HL-60 (cell line): Measurements from ENCODE around the gene CHRD.

Source experiments
- DNase-seq, 2 experiments: peaks; one replicate each; pipeline ENCODE4 v3.0.0-alpha.2; 2010 to 2020; ENCODE audit warnings: low read depth in 1 of 2, low spot score in 1 of 2
- H3K27ac ChIP-seq: fragments of 250-450 bp; sonication (Bioruptor Pico); replicated peaks from 2 replicates; pipeline ENCODE4 v1.5.1; 2020; ENCODE audit warnings: mild to moderate bottlenecking, moderate library complexity
- H3K27me3 ChIP-seq: fragments of 250-450 bp; sonication (Bioruptor Pico); 2 replicates; pipeline ENCODE4 v1.5.1; 2021; ENCODE audit warnings: mild to moderate bottlenecking, moderate library complexity; ENCODE audit not compliant: insufficient read depth, poor library complexity, severe bottlenecking
- H3K4me3 ChIP-seq: replicated peaks from 2 replicates; pipeline ENCODE4 v1.5.1; 2011; ENCODE audit warnings: mild to moderate bottlenecking, control low read depth, low read length; ENCODE audit not compliant: insufficient read depth
- CTCF ChIP-seq: IDR thresholded peaks from one replicate; pipeline ENCODE4 v1.5.1; 2011; ENCODE audit warnings: low read length, control low read depth, inconsistent platforms; ENCODE audit not compliant: insufficient read depth
- GABPA ChIP-seq: IDR thresholded peaks from 2 replicates; pipeline ENCODE4 v1.6.1; 2012; ENCODE audit warnings: low read depth
- POLR2AphosphoS5 ChIP-seq: IDR thresholded peaks from 2 replicates; pipeline ENCODE4 v1.6.1; 2012; ENCODE audit warnings: low read depth
- REST ChIP-seq: IDR thresholded peaks from 2 replicates; pipeline ENCODE4 v1.6.1; 2012; ENCODE audit warnings: low read depth; ENCODE audit not compliant: insufficient replicate concordance
- SPI1 ChIP-seq: IDR thresholded peaks from 2 replicates; pipeline ENCODE4 v1.6.1; 2012; ENCODE audit warnings: low read depth, mild to moderate bottlenecking, borderline replicate concordance

CHRD gene

GRCh38 chr3:184360929-184361531, 18.8 kb upstream of the CHRD start:
- Histone ChIP-seq H3K27me3 (no peaks in the 10 kb centered on the region), H3K27ac (no peak overlapping the region), H3K4me3 (peak overlapping the region; percentile 80)
- no peak for DNase-seq
- no peak for TF ChIP-seq SPI1
- no peak for TF ChIP-seq REST
- TF ChIP-seq CTCF = no peak
- no peak for TF ChIP-seq POLR2AphosphoS5
- TF ChIP-seq GABPA = no peak

GRCh38 chr3:184361532-184361931, 18.3 kb upstream of the CHRD start, which contains the start of the genes CLCN2 and POLR2H:
Gene CLCN2 (minus strand): TSS chr3:184361605. CDS start chr3:184361479, 126 bp downstream.
Gene POLR2H (plus strand): TSS chr3:184361710. CDS start chr3:184363493, 1,783 bp downstream.
- Histone ChIP-seq H3K27ac (peak within 1 kb of the TSS; percentile 75), H3K4me3 (peak within 1 kb of the TSS; percentile 80), H3K27me3 (no peaks in the 10 kb centered on the region)
- TF ChIP-seq SPI1 (no peak), REST (no peak), POLR2AphosphoS5 (no peak), CTCF (no peak), GABPA (no peak)
- peak in 1 of 2 experiments; percentile 59 for DNase-seq

- DNase-seq = peak; percentile 59 to 77
- peak overlapping the region; percentile 80 for H3K4me3 ChIP-seq
- no peak for TF ChIP-seq SPI1
- no peak for TF ChIP-seq GABPA
- no peak for TF ChIP-seq POLR2AphosphoS5
- no peak for TF ChIP-seq CTCF
- no peak for TF ChIP-seq REST
- no peaks in the 10 kb centered on the region for H3K27me3 ChIP-seq
- peak overlapping the region; percentile 75 for H3K27ac ChIP-seq
Observed at GRCh38 chr3:184361932-184362667, 17.8 kb upstream of the CHRD start.
